Measurements from ENCODE around the gene TBC1D9.

DNA sequence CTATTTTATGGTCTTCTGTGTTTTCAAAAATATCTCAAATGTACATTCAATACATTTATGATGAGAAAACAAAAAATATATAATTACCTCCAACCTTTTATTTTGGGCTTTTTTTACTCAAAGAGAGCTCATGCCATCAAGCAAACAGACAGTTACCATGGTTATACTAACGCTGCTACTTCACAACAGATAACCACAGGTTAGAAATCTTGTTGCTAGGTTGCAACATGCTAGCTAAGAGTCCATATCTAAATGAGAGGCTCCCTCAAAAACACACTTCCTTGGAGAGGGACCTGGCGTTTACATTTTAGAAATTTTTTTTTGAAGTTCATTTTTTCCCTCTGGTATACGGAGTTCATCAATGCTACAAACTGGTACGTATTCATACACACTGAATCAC is 44.3 kb downstream of the TBC1D9 start:
- TF ChIP-seq CTCF (IDR thresholded peaks at IDR 0.05) (no peak), POLR2A (IDR thresholded peaks at IDR 0.05) (no peak), POLR2AphosphoS5 (IDR thresholded peaks at IDR 0.05) (no peak)
